ENCODE results near the gene PIK3R5.

Gene PIK3R5

GRCh38 chr17:9004961-9005285 lies 39.4 kb upstream of the PIK3R5 start:
- H3K4me2 ChIP-seq (ENCODE audit: low read depth, low read length, poor library complexity, severe bottlenecking), result no peak overlapping the region
- H3K27me3 ChIP-seq (ENCODE audit: low read length), result no peaks in the 10 kb centered on the region
- no peak for TF ChIP-seq EZH2phosphoT487 (conservative IDR thresholded peaks at IDR 0.05; ENCODE audit: low read length)
- no peak for TF ChIP-seq CTCF (IDR thresholded peaks at IDR 0.05; ENCODE audit: insufficient read depth, low read length, poor library complexity, severe bottlenecking)
- H4K20me1 ChIP-seq (ENCODE audit: low read depth, low read length), result no peaks in the 10 kb centered on the region
- H3K36me3 ChIP-seq (ENCODE audit: low read length), result no peaks in the 10 kb centered on the region
- no peaks in the 10 kb centered on the region for H3F3A ChIP-seq (ENCODE audit: insufficient read depth)
- H3K9ac ChIP-seq (ENCODE audit: low read length), result no peak overlapping the region
- H3K27ac ChIP-seq (ENCODE audit: low read depth, low read length), result no peak overlapping the region
- no peak overlapping the region for H3K4me3 ChIP-seq (ENCODE audit: insufficient read depth, low read length, poor library complexity, severe bottlenecking)
- no peak overlapping the region for H2AFZ ChIP-seq (ENCODE audit: low read depth, low read length, severe bottlenecking)
- H3K79me2 ChIP-seq (ENCODE audit: insufficient read depth, low read length), result no peaks in the 10 kb centered on the region
- no peaks in the 10 kb centered on the region for H3K9me2 ChIP-seq (replicated peaks; ENCODE audit: insufficient read depth, low read length)
- no peaks in the 10 kb centered on the region for H3K9me3 ChIP-seq (ENCODE audit: insufficient read depth, low read length)

- Histone ChIP-seq H3K4me3 (ENCODE audit: insufficient read depth, low read length, poor library complexity, severe bottlenecking) (no peak overlapping the region), H3F3A (ENCODE audit: insufficient read depth) (no peaks in the 10 kb centered on the region), H2AFZ (ENCODE audit: low read depth, low read length, severe bottlenecking) (no peak overlapping the region), H3K27me3 (ENCODE audit: low read length) (no peaks in the 10 kb centered on the region), H3K9me2 (replicated peaks; ENCODE audit: insufficient read depth, low read length) (no peaks in the 10 kb centered on the region), H4K20me1 (ENCODE audit: low read depth, low read length) (no peaks in the 10 kb centered on the region), H3K36me3 (ENCODE audit: low read length) (no peaks in the 10 kb centered on the region), H3K9me3 (ENCODE audit: insufficient read depth, low read length) (no peaks in the 10 kb centered on the region), H3K79me2 (ENCODE audit: insufficient read depth, low read length) (no peaks in the 10 kb centered on the region), H3K4me2 (ENCODE audit: low read depth, low read length, poor library complexity, severe bottlenecking) (no peak overlapping the region), H3K9ac (ENCODE audit: low read length) (no peak overlapping the region), H3K27ac (ENCODE audit: low read depth, low read length) (no peak overlapping the region)
- TF ChIP-seq EZH2phosphoT487 (conservative IDR thresholded peaks at IDR 0.05; ENCODE audit: low read length) (no peak), CTCF (IDR thresholded peaks at IDR 0.05; ENCODE audit: insufficient read depth, low read length, poor library complexity, severe bottlenecking) (no peak)
Measured at GRCh38 chr17:9004132-9004960, 38.8 kb upstream of the PIK3R5 start.

- Histone ChIP-seq H3K9ac (ENCODE audit: low read length) (no peak overlapping the region), H3K9me3 (ENCODE audit: insufficient read depth, low read length) (no peaks in the 10 kb centered on the region), H3K27me3 (ENCODE audit: low read length) (no peaks in the 10 kb centered on the region), H3K79me2 (ENCODE audit: insufficient read depth, low read length) (no peaks in the 10 kb centered on the region), H3K36me3 (ENCODE audit: low read length) (no peaks in the 10 kb centered on the region), H3K4me3 (ENCODE audit: insufficient read depth, low read length, poor library complexity, severe bottlenecking) (no peak overlapping the region), H3K9me2 (replicated peaks; ENCODE audit: insufficient read depth, low read length) (no peaks in the 10 kb centered on the region), H3K27ac (ENCODE audit: low read depth, low read length) (no peak overlapping the region), H3F3A (ENCODE audit: insufficient read depth) (no peaks in the 10 kb centered on the region), H4K20me1 (ENCODE audit: low read depth, low read length) (no peaks in the 10 kb centered on the region), H2AFZ (ENCODE audit: low read depth, low read length, severe bottlenecking) (no peak overlapping the region), H3K4me2 (ENCODE audit: low read depth, low read length, poor library complexity, severe bottlenecking) (no peak overlapping the region)
- no peak for TF ChIP-seq CTCF (IDR thresholded peaks at IDR 0.05; ENCODE audit: insufficient read depth, low read length, poor library complexity, severe bottlenecking)
- no peak for TF ChIP-seq EZH2phosphoT487 (conservative IDR thresholded peaks at IDR 0.05; ENCODE audit: low read length)
Measured at GRCh38 chr17:9003355-9004131, 38.0 kb upstream of the PIK3R5 start.

Measured in SU-DHL-6 (cell line).